Epithelial cell of prostate (primary cell): ENCODE results near the gene TEX36.
"Not testable (repeated sequence)": the region's sequence is repeated elsewhere in the genome, so short reads cannot be mapped to it uniquely, and the experiment has no call there.

ENCODE experiments used
- DNase-seq: peaks from one replicate; pipeline ENCODE4 v3.0.0-alpha.2; 2011; ENCODE audit warnings: low read depth, low spot score
- H3K27ac ChIP-seq: fragments of 450-650 bp; 2 replicates; pipeline ENCODE4 v1.5.1; 2017; ENCODE audit warnings: mild to moderate bottlenecking

Gene TEX36

GRCh38 chr10:125638555-125638954 lies 44.4 kb downstream of the TEX36 start:
- no peak overlapping the region for H3K27ac ChIP-seq
- no peak for DNase-seq

- no peak overlapping the region for H3K27ac ChIP-seq
- no peak for DNase-seq
Observed at GRCh38 chr10:125637496-125637895, 45.5 kb downstream of the TEX36 start.

- H3K27ac ChIP-seq, result no peak overlapping the region
- no peak for DNase-seq
Observed at GRCh38 chr10:125634606-125635005, 48.4 kb downstream of the TEX36 start.

GRCh38 chr10:125633517-125633999 lies 49.4 kb downstream of the TEX36 start:
- H3K27ac ChIP-seq, result no peak overlapping the region
- DNase-seq, result no peak

GRCh38 chr10:125631806-125632205 lies 51.2 kb downstream of the TEX36 start:
- H3K27ac ChIP-seq, result no peak overlapping the region
- no peak for DNase-seq

- H3K27ac ChIP-seq, result no peak overlapping the region
- DNase-seq, result peak; percentile 45
Observed at GRCh38 chr10:125629758-125630376, 53.1 kb downstream of the TEX36 start.

GRCh38 chr10:125628104-125629049 lies 54.6 kb downstream of the TEX36 start:
- no peak for DNase-seq
- no peak overlapping the region for H3K27ac ChIP-seq

GRCh38 chr10:125627646-125628045 lies 55.3 kb downstream of the TEX36 start:
- no peak for DNase-seq
- no peak overlapping the region for H3K27ac ChIP-seq

GRCh38 chr10:125626671-125627070 lies 56.3 kb downstream of the TEX36 start:
- no peak for DNase-seq
- H3K27ac ChIP-seq, result no peak overlapping the region

GRCh38 chr10:125625586-125625985 lies 57.4 kb downstream of the TEX36 start:
- no peak overlapping the region for H3K27ac ChIP-seq
- no peak for DNase-seq

GRCh38 chr10:125624800-125625199 lies 58.2 kb downstream of the TEX36 start:
- DNase-seq, result no peak
- H3K27ac ChIP-seq, result no peak overlapping the region

- no peak for DNase-seq
- H3K27ac ChIP-seq, result no peak overlapping the region
Observed at GRCh38 chr10:125621052-125621451, 61.9 kb downstream of the TEX36 start.

GRCh38 chr10:125620401-125620800 lies 62.6 kb downstream of the TEX36 start:
- H3K27ac ChIP-seq, result no peak overlapping the region
- DNase-seq, result no peak

- not testable (repeated sequence) for H3K27ac ChIP-seq, DNase-seq
Observed at GRCh38 chr10:125613062-125613461, 69.9 kb downstream of the TEX36 start.

GRCh38 chr10:125611756-125612155 lies 71.2 kb downstream of the TEX36 start:
- no peak overlapping the region for H3K27ac ChIP-seq
- no peak for DNase-seq

- DNase-seq, result no peak
- H3K27ac ChIP-seq, result no peak overlapping the region
Observed at GRCh38 chr10:125611216-125611615, 71.7 kb downstream of the TEX36 start.

GRCh38 chr10:125609859-125610258 lies 73.1 kb downstream of the TEX36 start:
- H3K27ac ChIP-seq, result no peak overlapping the region
- no peak for DNase-seq

- no peak overlapping the region for H3K27ac ChIP-seq
- DNase-seq, result no peak
Observed at GRCh38 chr10:125608474-125608873, 74.5 kb downstream of the TEX36 start.

- H3K27ac ChIP-seq, result no peak overlapping the region
- DNase-seq, result no peak
Observed at GRCh38 chr10:125607689-125608290, 75.2 kb downstream of the TEX36 start.

GRCh38 chr10:125606414-125607010 lies 76.5 kb downstream of the TEX36 start:
- no peak for DNase-seq
- H3K27ac ChIP-seq, result no peak overlapping the region
